GM23338 (cell line): ENCODE measurements around the gene MCFD2. TPM values are rescaled to one million over a fixed set of nuclear protein-coding genes. Genes with fewer than 3 reads are reported as not detected.

Experiments used
- ATAC-seq: fragments of 200-7000 bp; cut with Tn5 transposase; 3 replicates; pipeline ENCODE4 v1.9.1; 2020
- DNase-seq: peaks from one replicate; pipeline ENCODE4 v3.0.0-alpha.2; 2015; ENCODE audit warnings: low spot score
- H2AFZ ChIP-seq: fragments of 200-600 bp; sonication (generic); 2 replicates; pipeline ENCODE4 v1.8.0; 2016; ENCODE audit warnings: antibody characterized with exemption, mild to moderate bottlenecking, moderate library complexity
- H3F3A ChIP-seq: fragments of 200-600 bp; sonication (generic); replicated peaks from 2 replicates; pipeline ENCODE4 v1.8.0; 2017; ENCODE audit warnings: antibody characterized with exemption, mixed run types, low read depth
- H3K27ac ChIP-seq: fragments of 200-600 bp; sonication (generic); 2 replicates; pipeline ENCODE4 v1.6.1; 2016; ENCODE audit warnings: low read depth
- H3K27me3 ChIP-seq: fragments of 200-600 bp; sonication (generic); 2 replicates; pipeline ENCODE4 v1.8.0; 2016; ENCODE audit warnings: mild to moderate bottlenecking, mixed run types, moderate library complexity; ENCODE audit not compliant: insufficient read depth
- H3K36me3 ChIP-seq: fragments of 200-600 bp; sonication (generic); 2 replicates; pipeline ENCODE4 v1.8.0; 2016; ENCODE audit warnings: mild to moderate bottlenecking; ENCODE audit not compliant: insufficient read depth
- H3K4me1 ChIP-seq: fragments of 200-600 bp; sonication (generic); 2 replicates; pipeline ENCODE4 v1.8.0; 2016; ENCODE audit warnings: mild to moderate bottlenecking, moderate library complexity; ENCODE audit not compliant: insufficient read depth
- H3K4me2 ChIP-seq: fragments of 200-600 bp; sonication (generic); 2 replicates; pipeline ENCODE4 v1.7.1; 2017; ENCODE audit warnings: mixed run types
- H3K4me3 ChIP-seq: fragments of 200-600 bp; sonication (generic); 2 replicates; pipeline ENCODE4 v1.6.1; 2016; ENCODE audit warnings: mixed run types
- H3K79me2 ChIP-seq: fragments of 200-600 bp; sonication (generic); replicated peaks from 2 replicates; pipeline ENCODE4 v1.8.0; 2017; ENCODE audit warnings: mild to moderate bottlenecking; ENCODE audit not compliant: insufficient read depth
- H3K9me2 ChIP-seq: fragments of 200-600 bp; sonication (generic); 2 replicates; pipeline ENCODE4 v1.8.0; 2017; ENCODE audit not compliant: insufficient read depth
- H4K20me1 ChIP-seq: fragments of 200-600 bp; sonication (generic); replicated peaks from 2 replicates; pipeline ENCODE4 v1.8.0; 2017; ENCODE audit warnings: mild to moderate bottlenecking; ENCODE audit not compliant: insufficient read depth
- H3K27ac Mint-ChIP-seq: 2 replicates; pipeline ENCODE4 v1.8.0; 2020; ENCODE audit warnings: inconsistent platforms, mild to moderate bottlenecking, moderate library complexity, mixed read lengths
- H3K27me3 Mint-ChIP-seq: 3 replicates; pipeline ENCODE4 v1.8.0; 2022; ENCODE audit warnings: low read depth, mild to moderate bottlenecking, moderate library complexity, mixed read lengths, inconsistent platforms; ENCODE audit not compliant: insufficient read depth, poor library complexity
- H3K36me3 Mint-ChIP-seq: 3 replicates; pipeline ENCODE4 v1.8.0; 2021; ENCODE audit warnings: low read depth, mild to moderate bottlenecking, inconsistent platforms, moderate library complexity, mixed read lengths
- H3K4me1 Mint-ChIP-seq: 3 replicates; pipeline ENCODE4 v1.8.0; 2020; ENCODE audit warnings: mild to moderate bottlenecking, inconsistent platforms, mixed read lengths
- H3K4me3 Mint-ChIP-seq: 3 replicates; pipeline ENCODE4 v1.8.0; 2021; ENCODE audit warnings: moderate library complexity, mild to moderate bottlenecking, inconsistent platforms, mixed read lengths
- H3K9me3 Mint-ChIP-seq: 3 replicates; pipeline ENCODE4 v1.8.0; 2020; ENCODE audit warnings: moderate library complexity, mild to moderate bottlenecking, inconsistent platforms, mixed read lengths
- CTCF ChIP-seq, 2 experiments: fragments of 200-600 bp in 1 of 2; sonication (generic) in 1 of 2; conservative IDR thresholded peaks; 2 replicates each; pipeline versions ENCODE4 v1.5.1 to v1.6.1; 2016 to 2017; ENCODE audit warnings: antibody characterized with exemption in 2 of 2, low read depth in 2 of 2, mild to moderate bottlenecking in 2 of 2, moderate library complexity in 1 of 2
- EZH2 ChIP-seq: fragments of 200-600 bp; sonication (generic); IDR thresholded peaks from one replicate; pipeline ENCODE4 v1.8.0; 2017; ENCODE audit warnings: antibody characterized with exemption, mild to moderate bottlenecking, low read depth; ENCODE audit not compliant: unreplicated experiment
- JUNB ChIP-seq: IDR thresholded peaks from one replicate; pipeline ENCODE4 v1.6.1; 2016; ENCODE audit warnings: antibody characterized with exemption; ENCODE audit not compliant: unreplicated experiment
- STAT1 ChIP-seq: IDR thresholded peaks from one replicate; pipeline ENCODE4 v1.6.1; 2016; ENCODE audit warnings: antibody characterized with exemption; ENCODE audit not compliant: unreplicated experiment
- ZNF114 ChIP-seq: fragments of 250-450 bp; sonication (Bioruptor Pico); IDR thresholded peaks from 2 replicates; pipeline ENCODE4 v1.5.0; 2020; ENCODE audit warnings: mild to moderate bottlenecking, moderate library complexity
- ZNF331 ChIP-seq: fragments of 250-450 bp; sonication (Bioruptor Pico); IDR thresholded peaks from 2 replicates; pipeline ENCODE4 v1.5.0; 2020; ENCODE audit warnings: low read depth, mild to moderate bottlenecking, moderate library complexity
- ZNF462 ChIP-seq: fragments of 250-450 bp; sonication (Bioruptor Pico); IDR thresholded peaks from 2 replicates; pipeline ENCODE4 v1.5.0; 2020; ENCODE audit warnings: mild to moderate bottlenecking, moderate library complexity
- polyA plus RNA-seq: library from polyadenylated mRNA; unstranded; fragments of >200 nt; fragmentation: Nextera tagmentation; extraction: Ambion mirVana; gene quantifications from 2 replicates; pipeline ENCODE4 v1.2.1, GENCODE V29; 2016
- total RNA-seq: library from RNA; depleted of rRNA; stranded (reverse); fragments of >200 nt; shearing (Covaris generic); gene quantifications from 2 replicates; pipeline ENCODE4 v1.2.3, GENCODE V29; 2014

The MCFD2 gene
- total and polyA plus RNA-seq, 2 experiments from 2014 or later, result 55.1 to 91.9 TPM

- TF ChIP-seq ZNF462 (CRISPR knock-in tag) (no peak), STAT1 (no peak), ZNF331 (CRISPR knock-in tag) (no peak), CTCF (conservative IDR thresholded peaks at IDR 0.05; ENCODE audit: low read depth in 2 of 2) (no peak), EZH2 (no peak)
Observed at GRCh38 chr2:46924038-46924437, 8.4 kb upstream of the MCFD2 start (continued).

GRCh38 chr2:46923041-46923528, 7.5 kb upstream of the MCFD2 start:
- H3K9me3 Mint-ChIP-seq, result peaks cover 20% of the 10 kb centered on the region
- H3K4me3 Mint-ChIP-seq, result no peak overlapping the region
- Histone ChIP-seq H3K4me3 (no peak overlapping the region), H3K4me1 (peaks cover 3% of the 10 kb centered on the region), H3F3A (no peaks in the 10 kb centered on the region), H3K9me2 (no peaks in the 10 kb centered on the region), H3K27me3 (no peaks in the 10 kb centered on the region), H3K27ac (no peak overlapping the region), H2AFZ (no peak overlapping the region), H3K36me3 (0 out of 2 replicates have a peak, but pooled peaks cover 7% of the 10 kb centered on the region), H3K79me2 (no peaks in the 10 kb centered on the region), H4K20me1 (peaks cover 4% of the 10 kb centered on the region; the same call in 1 of the 2 replicates), H3K4me2 (no peak overlapping the region)
- peaks cover 22% of the 10 kb centered on the region for H3K36me3 Mint-ChIP-seq
- DNase-seq (no peak), ATAC-seq (no peak)
- no peak overlapping the region for H3K27ac Mint-ChIP-seq
- peaks cover 8% of the 10 kb centered on the region; the same call in 2 of the 3 replicates for H3K4me1 Mint-ChIP-seq
- no peaks in the 10 kb centered on the region for H3K27me3 Mint-ChIP-seq
- TF ChIP-seq ZNF462 (CRISPR knock-in tag) (no peak), STAT1 (no peak), JUNB (no peak), ZNF331 (CRISPR knock-in tag) (no peak), ZNF114 (no peak)
